HG03460 (cell line): Measurements from ENCODE around the gene COMMD1.
"Not testable (repeated sequence)": the region's sequence is repeated elsewhere in the genome, so short reads cannot be mapped to it uniquely, and the experiment has no call there.

Source experiments
- ATAC-seq: cut with Tn5 transposase; IDR thresholded peaks from one replicate; pipeline ENCODE4 v1.9.1; 2021; ENCODE audit not compliant: unreplicated experiment

The COMMD1 gene

DNA sequence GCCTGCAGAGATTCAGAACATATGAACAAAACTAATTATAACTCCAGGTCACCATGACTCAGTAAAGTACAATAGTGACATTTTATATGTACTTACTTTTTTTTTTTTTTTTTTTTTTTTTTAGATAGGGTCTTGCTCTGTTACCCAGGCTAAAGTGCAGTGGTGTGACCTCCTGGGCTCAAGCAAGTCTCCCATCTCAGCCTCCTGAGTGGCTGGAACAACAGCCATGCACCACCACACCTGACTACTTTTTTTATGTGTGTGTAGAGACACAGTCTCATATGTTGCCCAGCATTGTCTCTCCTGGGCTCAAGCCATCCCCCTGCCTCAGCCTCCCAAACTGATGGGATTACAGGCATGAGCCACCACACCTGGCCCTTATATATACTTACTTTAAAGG is 159.8 kb downstream of the COMMD1 start:
- no peak for ATAC-seq

DNA sequence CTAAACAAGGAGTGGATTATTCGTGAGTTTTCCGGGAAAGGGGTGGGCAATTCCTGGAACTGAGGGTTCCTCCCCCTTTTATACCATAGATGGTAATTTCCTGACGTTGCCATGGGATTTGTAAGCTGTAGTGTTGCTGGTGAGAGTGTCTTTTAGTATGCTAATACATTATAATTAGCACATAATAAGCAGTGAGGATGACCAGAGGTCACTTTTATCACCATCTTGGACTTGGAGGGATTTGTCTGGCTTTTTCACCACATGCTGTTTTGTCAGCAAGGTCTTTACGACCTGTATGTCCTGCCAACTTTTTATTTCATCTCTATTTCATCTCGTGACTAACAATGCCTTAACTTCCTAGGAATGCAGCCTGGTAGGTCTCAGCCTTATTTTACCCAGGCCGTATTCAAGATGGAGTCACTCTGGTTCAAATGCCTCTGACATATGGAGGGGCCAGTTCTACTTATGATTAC is 165.7 kb downstream of the COMMD1 start:
- no peak for ATAC-seq

DNA sequence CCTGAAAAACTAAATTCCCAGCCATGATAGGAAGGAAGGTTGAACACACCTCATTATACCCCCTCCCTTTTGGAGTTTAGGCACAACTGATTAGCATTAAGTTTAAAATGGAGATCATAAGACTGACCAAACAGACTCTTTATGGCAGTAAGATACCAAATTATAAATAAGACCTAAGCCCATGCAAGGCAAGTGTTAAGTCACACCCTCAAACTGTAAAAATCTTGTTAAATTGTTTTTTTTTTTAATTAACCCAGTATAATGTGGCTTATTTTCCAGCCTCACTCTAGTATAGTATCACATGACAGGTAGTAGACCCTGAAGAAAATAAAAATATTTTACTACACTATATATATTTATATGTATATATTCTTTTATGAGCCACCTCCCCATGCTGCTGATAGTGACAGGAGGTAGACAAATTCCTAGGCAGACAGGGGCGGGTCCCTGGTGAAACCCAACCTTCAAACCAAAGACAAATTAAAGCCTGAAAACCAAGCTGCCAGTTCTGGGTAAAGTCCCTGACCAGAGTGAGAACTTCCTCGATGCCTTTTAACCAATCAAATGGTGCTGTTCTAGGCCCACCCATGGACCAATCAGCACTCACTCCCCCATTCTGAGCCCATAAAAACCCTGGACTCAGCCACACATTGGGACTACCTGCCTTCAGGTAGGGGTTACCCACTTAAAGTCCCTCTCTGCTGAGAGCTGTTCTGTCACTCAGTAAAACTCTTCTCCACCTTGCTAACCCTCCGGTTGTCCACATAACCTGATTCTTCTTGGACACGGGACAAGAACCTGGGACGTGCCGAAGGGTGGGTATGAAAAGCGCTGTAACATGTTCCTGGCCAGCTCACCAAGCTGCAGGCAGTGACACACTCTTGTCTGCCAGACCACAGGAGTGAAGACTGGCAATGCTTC is 166.5 kb downstream of the COMMD1 start:
- no peak for ATAC-seq

DNA sequence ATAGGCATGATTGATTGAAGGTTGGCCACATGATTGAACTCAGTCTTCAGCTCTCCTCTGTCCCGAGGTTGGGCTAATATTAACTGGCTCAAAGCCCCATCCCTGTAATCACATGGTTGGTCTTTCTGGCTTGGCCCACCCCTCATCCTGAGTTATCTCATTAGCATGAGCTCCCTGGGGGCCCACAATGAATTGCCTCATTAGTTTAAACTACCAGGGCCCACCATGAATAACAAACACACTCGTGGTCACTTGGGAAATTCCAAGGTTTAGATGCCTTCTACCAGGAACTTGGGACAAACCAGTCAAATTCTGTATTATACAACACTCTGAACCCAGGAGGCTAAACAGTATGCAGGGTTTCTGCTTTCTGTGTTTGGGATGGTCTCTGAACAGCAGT is 168.8 kb downstream of the COMMD1 start:
- no peak for ATAC-seq

DNA sequence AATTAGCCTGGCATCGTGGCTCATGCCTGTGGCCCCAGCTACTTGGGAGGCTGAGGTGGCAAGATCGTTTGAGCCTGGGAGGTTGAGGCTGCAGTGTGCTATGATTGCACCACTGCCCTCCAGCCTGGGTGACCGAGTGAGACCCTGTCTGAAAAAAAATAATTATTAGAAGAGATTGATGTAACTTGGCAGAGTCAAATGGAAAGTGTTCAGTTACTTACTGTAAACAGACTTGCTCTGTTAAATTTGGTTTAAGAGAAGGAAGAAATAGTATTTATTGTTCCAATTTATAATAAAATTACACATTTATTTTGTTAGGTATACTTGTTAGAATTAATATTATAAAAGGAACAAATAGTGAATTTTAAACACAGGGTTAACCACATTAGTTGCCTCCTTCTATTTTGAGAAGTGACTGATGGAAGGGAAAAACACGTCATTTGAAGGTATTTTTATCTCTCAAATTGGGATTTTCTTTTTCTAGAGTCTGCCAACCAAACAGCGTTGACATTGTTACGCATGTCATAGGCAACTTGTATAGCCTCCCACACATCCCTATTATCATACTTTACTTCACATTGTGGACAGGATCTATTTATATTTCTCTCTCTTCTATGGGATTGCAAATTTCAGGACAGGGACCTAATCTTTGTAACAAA is 171.6 kb downstream of the COMMD1 start:
- ATAC-seq = no peak

DNA sequence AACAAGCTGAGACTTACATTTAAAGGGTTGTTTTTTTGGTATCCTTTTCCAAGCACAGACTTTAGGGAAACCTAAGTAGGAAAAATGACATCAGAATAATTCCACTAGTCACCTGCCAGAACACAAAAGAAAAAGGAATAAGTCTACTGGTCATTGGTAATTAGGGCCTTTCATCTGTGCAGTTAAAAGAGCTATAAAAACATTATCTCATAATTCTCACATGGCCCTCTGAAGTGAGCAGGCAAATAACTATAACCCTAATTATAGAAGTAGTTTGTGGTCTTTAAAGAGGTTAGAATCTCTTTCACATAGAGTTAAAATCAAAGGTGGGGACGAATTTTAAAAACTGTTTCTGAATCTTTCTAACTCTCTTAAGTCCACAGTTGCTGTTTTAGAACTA is 179.3 kb downstream of the COMMD1 start:
- ATAC-seq = no peak

DNA sequence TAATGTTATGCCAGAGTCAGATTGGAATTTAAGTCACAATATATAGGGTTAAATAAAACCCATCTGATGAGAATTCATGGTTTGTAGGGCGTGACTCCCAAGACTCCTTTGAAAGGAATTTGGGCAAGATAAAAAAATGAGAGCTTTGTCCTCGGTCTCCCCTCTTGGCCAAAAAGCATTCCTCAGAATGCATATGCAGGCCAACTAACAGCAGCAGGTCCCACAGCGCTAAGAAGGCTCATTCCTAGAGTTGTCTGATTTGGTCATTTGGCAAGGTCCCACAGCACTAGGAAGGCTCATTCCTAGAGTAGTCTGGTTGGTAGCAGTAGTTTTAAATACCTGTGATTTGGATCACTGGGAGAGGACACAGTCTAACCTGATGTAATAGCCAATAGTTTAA is 184.2 kb downstream of the COMMD1 start:
- no peak for ATAC-seq

DNA sequence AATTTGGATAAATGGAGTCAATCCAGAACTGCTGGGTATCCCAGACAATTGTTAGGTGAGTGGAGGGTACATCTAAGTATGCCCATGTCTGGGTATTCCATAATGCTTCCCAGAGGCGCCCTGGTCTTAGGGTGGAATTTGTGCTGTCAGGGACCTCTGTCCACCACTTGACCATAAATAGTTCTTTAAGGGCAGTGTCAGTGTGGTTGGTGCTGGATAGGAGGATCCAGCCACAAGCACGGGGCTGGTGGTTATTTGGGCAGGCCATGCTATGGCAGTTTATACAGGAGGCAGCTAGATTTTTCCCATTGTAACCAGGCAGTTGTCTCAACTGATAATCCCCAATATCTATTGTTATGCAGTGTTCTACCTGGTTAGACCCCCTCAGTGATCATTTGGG is 186.0 kb downstream of the COMMD1 start:
- no peak for ATAC-seq

DNA sequence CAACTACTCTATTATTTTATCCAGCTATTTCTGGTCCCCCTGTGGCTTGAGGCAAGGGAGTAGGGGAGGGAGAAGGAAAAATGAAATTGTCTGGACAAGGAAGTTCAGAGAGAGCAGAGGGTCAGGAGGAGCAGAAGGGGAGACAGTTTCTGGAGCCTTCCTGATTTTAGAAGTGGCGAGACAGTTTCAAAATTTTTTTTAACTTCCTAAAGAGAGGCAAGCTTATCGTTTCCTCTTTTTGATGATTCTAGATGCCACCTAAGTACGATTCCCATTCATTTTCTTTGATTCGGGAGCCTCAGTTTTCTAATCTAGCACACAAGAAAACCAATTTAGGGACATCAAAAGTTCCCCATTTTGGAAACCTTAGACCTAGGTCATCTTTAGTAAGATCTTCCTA is 193.6 kb downstream of the COMMD1 start:
- no peak for ATAC-seq

DNA sequence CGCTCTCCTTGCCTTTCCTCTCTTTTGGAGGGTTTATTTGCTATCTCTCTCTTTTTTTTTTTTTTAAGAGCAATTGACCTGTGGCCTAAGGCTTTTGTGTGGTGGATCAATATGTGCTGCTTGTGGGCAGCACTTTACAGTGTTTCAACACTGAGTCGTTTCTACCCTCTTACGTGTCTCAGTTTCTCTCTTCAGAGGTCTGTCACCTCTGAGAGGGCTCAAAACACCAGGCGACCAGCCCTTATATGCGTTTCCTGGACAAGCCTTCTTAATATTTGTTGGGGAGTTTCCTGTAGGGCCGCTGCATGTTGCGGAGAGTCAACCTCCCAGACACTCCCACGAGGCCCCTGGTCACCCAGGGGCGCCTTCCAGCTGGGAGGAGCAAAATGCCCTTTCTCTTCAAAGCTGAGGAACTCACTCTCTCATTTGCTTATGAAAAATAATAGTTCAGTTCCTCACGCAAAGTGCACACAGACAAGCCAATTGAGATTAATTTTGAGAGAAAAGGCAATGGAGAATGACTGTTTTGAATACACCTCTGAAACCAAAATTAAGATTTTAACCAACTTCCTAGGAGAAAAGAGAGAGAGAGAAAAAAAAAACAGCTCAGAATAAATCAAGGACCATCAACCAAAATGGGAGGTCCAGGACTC is 194.2 kb downstream of the COMMD1 start:
- peak; percentile 87 for ATAC-seq

DNA sequence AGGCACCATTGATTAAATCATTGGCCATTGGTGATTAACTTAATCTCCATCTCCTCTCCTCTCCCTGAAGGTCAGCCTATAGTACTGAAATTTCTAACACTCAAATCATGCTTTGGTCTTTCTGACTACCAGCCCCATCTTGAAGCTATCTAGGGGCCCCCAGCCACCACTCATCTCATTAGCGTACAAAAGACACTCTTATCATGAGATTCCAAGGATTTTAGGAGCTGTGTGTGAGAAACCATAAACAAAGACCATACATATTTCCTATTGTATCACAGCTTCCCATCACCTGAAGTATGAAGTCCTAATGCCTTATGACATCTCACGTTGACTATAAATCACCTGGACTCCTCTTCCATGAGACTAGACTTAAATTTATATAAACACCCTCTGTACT is 196.4 kb downstream of the COMMD1 start:
- ATAC-seq = no peak

DNA sequence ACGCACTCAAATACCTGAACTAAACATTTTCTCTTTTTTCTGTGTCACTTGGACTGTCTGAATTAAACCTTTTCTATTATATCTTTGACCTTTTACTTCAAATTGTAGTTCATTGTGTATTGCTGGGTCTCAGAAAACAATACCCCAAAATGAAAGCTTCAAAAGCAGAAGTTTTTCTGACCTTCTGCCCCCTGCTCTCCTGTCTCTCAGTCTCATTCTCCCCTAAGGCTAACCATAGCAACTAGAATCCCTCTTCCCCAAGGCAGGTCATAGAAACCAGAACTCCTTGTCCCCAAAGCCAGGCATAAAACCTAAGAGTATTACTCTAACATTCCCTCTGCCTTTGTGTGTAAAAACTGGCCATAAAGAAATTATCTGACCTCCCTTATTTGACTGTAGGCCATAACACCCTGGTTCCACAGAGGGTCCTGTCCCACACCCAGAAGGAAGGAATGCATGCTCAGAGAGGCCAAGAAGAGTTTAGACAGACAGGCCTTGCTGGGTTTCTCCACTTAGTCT is 197.0 kb downstream of the COMMD1 start:
- no peak for ATAC-seq

DNA sequence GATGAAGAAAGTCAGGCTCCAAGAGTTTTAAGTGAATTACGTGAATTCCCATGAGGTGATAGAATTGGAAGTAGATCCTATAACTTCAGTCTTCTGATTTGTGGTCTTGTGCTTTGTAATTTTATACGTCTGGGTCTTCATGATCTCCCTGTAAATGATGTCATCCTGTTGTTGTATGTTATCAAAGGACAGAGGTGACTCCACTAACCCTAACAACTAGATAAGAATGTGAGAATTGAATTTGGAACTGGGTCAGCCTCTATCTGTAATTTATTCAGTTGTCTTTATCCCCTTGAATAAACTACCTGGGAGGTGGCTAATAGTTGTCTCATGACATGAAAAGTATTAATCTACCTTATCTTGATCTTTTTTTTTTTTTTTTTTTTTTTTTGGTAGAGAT is 204.1 kb downstream of the COMMD1 start:
- no peak for ATAC-seq

DNA sequence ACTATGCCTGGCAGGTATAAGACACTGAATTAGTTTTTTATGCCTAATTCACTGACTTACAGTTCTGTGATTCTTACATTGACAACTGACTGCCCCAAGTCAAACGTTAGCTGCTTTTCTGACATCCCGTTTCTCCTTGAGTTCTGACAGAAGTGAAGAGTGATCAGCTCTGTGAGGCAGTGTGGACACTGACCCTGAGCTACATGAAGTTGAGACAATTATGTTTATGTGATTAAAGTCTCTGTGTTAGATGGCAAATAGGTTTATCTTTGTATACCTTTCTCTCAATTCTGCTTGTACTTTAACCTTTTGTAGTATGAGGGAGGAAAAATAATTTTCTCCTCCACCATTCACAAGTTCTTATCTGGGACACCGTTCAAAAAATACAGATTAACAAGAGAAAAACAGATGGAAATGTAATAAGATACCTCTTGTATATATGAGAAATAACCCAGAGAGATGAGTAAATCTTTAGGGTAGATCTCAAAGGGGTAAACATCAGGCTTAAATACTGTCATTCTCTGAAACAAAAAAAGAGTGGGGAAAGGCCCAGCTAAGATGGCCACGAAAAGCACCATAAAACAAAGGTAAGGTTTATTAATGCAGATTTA is 205.0 kb downstream of the COMMD1 start:
- ATAC-seq = no peak

DNA sequence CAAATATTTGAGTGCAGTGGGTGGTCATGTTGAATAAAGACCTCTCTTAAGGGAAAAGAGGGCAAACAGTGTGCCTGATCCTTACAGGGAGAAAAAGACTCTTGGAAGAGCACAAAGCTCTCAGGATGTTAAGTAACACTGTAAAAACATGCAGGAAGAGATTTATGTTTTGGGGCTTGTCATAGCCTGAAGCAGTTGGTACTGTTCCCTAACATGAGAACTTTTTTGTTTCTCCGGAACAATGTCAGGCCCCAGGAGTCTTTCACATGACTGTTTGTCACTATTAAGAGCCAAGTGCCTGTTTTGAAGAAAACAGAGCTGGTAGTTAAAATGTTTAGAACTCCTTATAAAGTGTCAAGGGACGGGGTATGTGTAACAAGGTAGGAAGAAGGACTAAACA is 206.7 kb downstream of the COMMD1 start:
- ATAC-seq = no peak

DNA sequence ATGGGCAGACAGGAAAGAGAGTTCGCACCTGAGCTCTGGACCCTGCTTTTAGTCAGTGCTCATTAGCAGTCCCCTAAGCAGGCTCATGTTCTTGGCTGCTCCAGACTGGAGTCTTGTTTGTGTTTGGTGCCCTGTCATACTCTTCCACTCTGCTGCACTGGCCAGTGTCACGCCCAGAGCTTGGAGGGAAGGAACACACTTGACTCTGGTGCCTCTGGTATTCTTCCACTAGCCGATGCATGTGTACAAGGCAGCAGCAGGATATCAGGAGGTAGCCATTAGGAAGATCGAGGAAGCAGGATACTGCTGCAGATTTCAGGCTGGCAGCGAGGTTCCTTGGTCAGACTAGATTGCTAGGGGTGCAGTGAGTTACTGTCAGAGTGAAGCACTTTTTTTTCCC is 209.1 kb downstream of the COMMD1 start:
- no peak for ATAC-seq

DNA sequence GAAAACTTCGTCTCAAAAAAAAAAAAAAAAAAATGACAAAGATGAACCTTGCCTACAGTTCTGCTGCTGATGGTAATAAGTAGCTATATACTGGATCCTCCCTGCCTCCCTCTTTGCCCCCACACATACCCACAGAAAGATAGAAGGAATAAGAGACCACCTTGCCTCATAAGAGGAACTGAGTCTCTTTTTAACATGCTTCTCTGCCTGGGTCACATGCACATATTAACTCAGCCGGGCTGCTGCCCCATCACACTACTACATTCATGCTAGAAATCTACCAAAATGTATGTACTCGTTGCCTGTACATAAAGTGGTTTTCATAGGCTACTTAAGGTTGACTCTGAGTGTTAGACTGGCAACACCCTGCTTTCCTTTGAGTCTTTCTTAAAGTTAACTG is 211.5 kb downstream of the COMMD1 start:
- no peak for ATAC-seq

DNA sequence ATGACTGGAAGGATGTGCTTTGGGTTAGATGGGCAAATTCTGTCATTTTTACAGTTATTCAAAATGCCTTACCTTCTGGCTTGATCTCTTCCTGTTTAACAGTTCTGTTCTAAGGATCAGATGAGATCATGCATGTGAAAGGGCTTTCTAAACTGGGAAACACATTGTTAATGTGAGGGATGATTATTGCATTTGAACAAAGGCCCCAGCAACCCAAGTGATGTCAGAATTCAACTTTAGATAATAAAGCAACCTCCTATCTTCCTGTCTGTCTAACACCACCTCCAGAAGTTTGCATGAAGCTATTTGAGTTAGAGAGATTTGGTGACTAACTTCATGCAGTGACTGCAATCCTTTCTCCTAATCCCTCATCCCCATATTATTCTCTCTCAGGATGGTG is 212.7 kb downstream of the COMMD1 start:
- ATAC-seq = no peak

DNA sequence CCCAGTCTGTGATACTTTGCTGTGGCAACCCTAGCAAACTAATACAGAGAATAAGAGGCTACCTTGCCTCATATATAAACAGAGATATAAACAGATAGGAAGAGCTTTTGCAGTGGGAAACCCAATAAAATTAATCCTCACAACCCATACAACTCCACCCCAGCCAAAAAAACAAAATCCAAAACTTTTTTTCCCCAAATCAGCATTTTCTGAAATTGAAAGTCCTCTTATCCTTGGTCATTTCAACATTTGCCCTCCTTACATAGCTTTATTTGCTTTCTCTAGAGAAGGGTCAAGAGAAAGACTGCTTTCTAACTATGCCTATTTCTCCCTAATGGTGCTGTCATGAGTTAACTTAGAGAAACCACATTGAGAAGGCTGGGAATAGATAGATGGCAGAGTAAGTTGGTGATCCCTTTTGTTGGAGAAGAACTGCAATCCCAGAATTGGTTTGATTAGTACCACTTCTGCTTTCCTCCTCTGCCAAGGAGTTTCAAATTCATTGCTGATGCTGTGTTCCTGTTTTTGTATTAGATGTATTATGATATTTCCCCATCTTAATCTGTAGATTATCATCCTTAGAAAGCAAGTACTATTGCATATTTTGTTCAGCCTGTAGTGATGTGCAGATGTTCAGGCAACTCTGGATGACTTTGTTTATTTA is 214.0 kb downstream of the COMMD1 start:
- no peak for ATAC-seq

DNA sequence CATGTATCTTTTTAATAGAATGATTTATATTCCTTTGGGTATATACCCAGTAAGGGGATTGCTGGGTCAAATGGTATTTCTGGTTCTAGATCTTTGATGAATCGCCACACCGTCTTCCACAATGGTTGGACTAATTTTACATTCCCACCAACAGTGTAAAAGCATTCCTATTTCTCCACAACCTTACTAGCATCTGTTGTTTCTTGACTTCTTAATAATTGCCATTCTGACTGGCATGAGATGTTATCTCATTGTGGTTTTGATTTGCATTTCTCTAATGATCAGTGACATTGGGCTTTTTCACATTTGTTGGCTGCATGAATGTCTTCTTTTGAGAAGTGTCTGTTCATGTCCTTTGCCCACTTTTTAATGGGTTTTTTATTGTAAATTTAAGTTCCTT is 220.8 kb downstream of the COMMD1 start:
- ATAC-seq = not testable (repeated sequence)
